Left ventricle myocardium superior (tissue), 1 donor: ENCODE results near the gene OR52M1. TPM values are rescaled to one million over a fixed set of nuclear protein-coding genes. Genes with fewer than 3 reads are reported as not detected.
"Not testable (repeated sequence)": the region's sequence is repeated elsewhere in the genome, so short reads cannot be mapped to it uniquely, and the experiment has no call there.

ENCODE experiments used
- ATAC-seq: fragments of 200-7000 bp; cut with Tn5 transposase; one replicate; pipeline ENCODE4 v1.9.1; 2020; ENCODE audit warnings: mild to moderate bottlenecking, moderate library complexity
- DNase-seq: peaks from one replicate; pipeline ENCODE4 v3.0.0-alpha.2; 2020
- intact Hi-C: fragments of 100-400 bp; cut with micrococcal nuclease; formaldehyde crosslinking; loops from one replicate; pipeline ENCODE4 v1.11.0; 2022
- long read RNA-seq: library from polyadenylated mRNA; unstranded; transcript quantifications from one replicate; pipeline ENCODE4 v2.0.0, GENCODE V29; 2021
- total RNA-seq: library from RNA; stranded (reverse); fragmentation: NEBNext Ultra II Directional; extraction: Animal tissue kit (Norgen Biotek cat#: 25700); gene quantifications from one replicate; pipeline ENCODE4 v1.2.1, GENCODE V29; 2021
- donor health status: DM: no; HTN: yes; CAD: no; lungs with severe emphysema.

Gene OR52M1
- not detected for total RNA-seq
- long read RNA-seq: 0 reads

DNA sequence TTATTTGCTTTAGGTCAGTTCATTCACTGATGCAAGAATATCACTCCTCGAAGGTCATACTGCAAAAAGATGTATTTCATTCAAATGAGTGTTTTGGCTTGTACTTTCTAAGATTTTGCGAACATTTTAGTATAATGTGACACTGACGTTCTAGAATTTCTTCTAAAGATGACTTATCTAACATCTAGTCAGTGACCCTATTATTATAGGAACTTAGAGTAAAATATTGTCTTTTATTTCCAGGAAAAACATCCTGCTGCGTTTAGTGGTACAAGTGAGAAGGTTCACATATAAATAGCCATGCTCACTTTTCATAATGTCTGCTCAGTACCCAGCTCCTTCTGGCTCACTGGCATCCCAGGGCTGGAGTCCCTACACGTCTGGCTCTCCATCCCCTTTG is at the start of gene OR52M1:
OR52M1 (plus strand) TSS at position 301 of the 400 bp plus-strand sequence; CDS start at position 301, 0 bp downstream.
- intact Hi-C loops: no loop called here
- ATAC-seq: no peak
- DNase-seq: no peak

DNA sequence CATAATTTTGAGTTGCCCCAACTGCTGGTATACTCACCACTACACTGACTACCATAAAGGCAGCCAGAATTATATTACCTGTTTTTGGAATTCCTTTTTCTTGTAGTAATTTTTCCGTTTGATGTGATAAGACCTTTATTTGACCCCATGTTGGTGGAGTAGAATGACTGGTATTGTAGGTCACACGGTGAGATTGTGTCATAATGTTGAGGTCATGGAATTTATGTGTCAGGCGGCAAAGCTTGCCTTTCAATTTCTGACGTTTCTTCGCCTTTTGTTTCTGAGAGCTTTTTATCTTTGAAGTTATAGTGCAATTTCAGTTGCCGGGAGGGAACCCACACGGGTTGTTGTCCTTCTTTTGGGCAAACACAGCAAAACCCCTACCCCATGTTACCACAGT is 49.5 kb upstream of the OR52M1 start:
- ATAC-seq: no peak
- intact Hi-C loops: no loop called here
- DNase-seq: no peak

DNA sequence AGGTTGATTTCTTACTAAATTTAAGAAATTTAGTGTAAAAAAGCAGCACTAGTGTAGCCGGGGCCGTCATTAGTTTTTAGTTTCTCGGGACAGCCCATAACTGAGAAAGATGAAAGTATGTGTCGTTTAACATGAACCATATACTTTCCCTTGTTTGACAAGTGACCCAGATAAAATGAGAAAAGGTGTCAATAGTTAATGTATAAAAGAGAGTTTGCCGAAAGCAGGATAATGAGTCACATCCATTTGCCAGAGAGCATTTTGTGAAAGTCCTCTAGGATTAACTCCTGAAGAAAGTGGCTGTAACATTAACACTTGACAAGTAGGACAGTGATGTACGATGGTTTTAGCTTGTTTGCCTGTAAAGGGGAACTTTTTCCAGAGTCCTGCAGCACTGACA is 49.0 kb upstream of the OR52M1 start:
- DNase-seq: no peak
- ATAC-seq: no peak
- intact Hi-C loops: no loop called here

DNA sequence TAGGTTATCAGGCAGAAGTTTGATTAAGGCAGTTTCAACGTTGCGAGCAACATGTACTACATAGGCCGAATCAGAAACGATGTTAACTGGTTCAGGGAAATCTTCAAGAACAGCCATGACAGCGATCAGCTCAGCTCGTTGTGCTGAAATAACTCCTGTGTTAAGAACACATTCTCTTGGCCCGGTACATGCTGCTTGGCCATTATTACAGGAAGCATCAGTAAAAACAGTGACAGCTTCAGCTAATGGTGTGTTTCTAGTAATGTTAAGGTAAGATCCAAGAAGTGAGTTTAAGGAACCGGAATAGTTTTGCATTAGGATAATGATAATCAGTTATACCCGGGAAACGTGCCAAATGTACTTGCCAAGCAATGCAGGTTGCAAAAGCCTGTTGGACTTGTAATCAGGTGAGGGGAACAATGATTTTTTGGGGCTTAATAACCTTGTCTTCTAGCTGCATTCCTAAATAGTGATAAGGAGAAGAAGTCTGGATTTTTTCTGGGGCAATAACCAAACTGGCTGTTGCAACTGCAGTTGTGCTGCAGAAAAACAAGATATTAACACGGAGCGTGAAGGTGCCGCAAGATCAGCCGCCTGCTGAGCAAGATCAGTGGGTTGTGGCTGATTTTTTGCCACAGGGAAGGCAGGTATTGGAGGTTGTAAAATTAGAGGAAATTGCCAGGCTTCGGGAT is 48.3 kb upstream of the OR52M1 start:
- DNase-seq: no peak
- no peak for ATAC-seq
- intact Hi-C loops: no loop called here

DNA sequence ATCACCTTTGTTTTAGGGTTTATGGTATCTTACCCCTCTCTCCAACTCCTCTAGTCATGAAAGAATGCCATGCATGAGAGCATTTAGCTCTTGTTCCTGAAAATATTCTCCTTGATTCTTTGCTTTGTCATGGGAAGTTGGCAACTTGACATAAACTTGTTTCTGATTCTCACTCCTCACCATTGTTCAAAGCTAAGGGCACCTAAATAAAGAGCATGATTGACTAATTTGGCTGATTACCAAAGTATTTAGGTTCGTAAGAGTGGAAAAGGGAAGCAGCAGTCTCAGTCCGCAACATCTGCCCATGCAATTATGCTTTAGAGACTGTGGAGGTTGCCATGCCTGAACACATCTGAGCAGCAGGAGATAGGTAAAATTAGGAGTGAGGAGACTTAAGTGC is 36.1 kb upstream of the OR52M1 start:
- ATAC-seq (no peak), DNase-seq (no peak)
- intact Hi-C loops: no loop called here

GRCh38 chr11:4511282-4512245 is 33.4 kb upstream of the OR52M1 start:
- DNase-seq (no peak), ATAC-seq (no peak)
- intact Hi-C loops: no loop called here

GRCh38 chr11:4514196-4514595 is 30.8 kb upstream of the OR52M1 start:
- intact Hi-C loops: no loop called here
- DNase-seq: no peak
- no peak for ATAC-seq

GRCh38 chr11:4522339-4522738 is 22.7 kb upstream of the OR52M1 start:
- DNase-seq: no peak
- no peak for ATAC-seq
- intact Hi-C loops: no loop called here

DNA sequence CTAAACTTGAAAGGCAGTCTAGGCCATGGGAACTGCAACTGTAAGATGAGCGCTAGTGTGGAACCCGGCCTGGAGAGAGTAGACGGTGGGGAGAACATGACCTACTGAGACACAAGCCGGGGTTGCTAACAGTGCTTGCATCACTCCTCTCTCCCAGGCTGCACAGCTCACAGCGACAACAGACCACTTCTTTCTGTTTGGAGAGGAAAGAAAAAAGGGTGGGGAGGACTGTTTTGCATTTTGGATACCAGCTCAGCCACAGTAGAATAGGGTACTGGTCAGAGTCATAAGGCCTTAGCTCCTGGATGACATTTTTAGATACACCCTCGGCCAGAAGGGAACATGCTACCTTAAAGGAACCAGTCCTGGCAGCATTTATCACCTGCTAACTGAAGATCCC is 22.2 kb upstream of the OR52M1 start:
- ATAC-seq: no peak
- intact Hi-C loops: no loop called here
- no peak for DNase-seq

- no peak for ATAC-seq
- intact Hi-C loops: no loop called here
- DNase-seq: no peak
Observed at GRCh38 chr11:4523666-4524065, 21.3 kb upstream of the OR52M1 start.

GRCh38 chr11:4527926-4528325 is 17.1 kb upstream of the OR52M1 start:
- ATAC-seq (no peak), DNase-seq (no peak)
- intact Hi-C loops: no loop called here

- intact Hi-C loops, ATAC-seq, DNase-seq: not testable (repeated sequence)
Observed at GRCh38 chr11:4531686-4532085, 13.3 kb upstream of the OR52M1 start.

DNA sequence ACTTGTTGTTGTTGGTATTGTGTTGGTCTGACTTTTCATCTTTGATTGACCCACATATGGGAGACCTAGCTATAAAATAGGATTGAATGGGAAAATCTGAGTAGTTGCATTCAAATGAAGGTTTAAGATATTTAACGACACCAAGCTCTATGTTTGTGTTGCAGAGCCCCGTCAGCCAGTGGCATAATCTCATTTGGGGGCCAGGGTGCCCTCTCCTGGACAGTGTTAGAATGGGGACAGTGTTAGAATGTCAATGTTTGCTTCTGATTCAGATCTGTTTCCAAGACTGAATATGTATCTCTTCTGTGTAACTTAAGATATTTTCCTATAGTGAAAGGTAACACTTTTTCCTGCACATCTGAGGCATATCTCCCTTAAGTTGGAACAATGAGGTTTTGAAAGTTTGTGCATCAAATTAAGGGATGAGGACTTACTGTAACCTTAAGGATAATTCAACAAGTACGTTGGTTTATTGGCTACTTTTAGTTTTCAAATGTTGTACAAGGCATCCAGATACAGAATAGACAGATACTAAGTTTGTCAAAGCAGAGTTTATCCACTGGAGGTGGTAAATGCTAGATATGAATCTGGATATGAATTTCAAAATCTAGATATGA is 5.3 kb upstream of the OR52M1 start:
- intact Hi-C loops: loop anchor here (5.0 kb wide), 1 partner anchor 352 kb away; no protein-coding TSS in a partner anchor
- DNase-seq: peak; percentile 63
- ATAC-seq: peak; percentile 75

DNA sequence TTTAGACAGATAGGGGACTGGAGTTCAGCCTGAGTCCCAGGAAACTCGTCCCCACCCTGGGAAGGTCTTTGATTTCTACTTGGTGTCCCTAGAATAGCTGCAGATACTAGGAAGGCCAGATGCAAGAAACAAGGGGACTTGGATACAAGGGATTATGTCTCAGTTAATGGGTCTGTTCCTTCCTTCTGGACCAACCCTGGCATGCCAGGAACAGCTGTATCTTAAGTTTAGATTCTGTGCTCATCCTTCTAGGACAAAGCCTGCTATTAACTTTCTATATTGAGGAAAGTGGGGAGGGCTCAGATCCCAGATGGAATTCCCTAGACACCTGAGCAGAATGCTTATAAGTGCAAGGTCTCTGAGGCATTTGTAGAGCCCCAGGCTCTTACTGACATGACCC is 3.9 kb upstream of the OR52M1 start:
- ATAC-seq: no peak
- intact Hi-C loops: no loop called here
- no peak for DNase-seq

- DNase-seq (no peak), ATAC-seq (no peak)
- intact Hi-C loops: no loop called here
Observed at GRCh38 chr11:4543561-4543960, 1.4 kb upstream of the OR52M1 start.

DNA sequence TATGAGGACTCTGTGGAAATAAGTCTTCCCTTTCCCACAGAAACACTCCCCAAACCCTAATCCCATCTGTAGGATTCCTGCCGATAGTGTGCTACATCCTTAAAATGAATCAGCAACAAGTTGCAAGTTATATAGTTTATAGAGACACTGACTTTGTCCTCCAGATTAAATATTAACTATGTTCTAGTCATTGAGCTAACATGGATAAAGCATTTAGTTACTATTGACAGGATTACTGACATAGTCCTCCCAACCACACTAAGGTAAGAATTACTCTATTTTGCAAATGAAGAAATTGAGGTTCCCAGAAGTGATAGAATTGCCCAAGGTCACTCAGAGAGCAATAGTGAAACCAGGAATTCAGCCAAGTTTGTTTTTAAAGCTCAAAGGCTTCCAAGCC is 1.9 kb downstream of the OR52M1 start:
- no peak for DNase-seq
- intact Hi-C loops: no loop called here
- ATAC-seq: no peak

GRCh38 chr11:4547416-4547815 is 2.4 kb downstream of the OR52M1 start:
- intact Hi-C loops: no loop called here
- DNase-seq (no peak), ATAC-seq (no peak)

DNA sequence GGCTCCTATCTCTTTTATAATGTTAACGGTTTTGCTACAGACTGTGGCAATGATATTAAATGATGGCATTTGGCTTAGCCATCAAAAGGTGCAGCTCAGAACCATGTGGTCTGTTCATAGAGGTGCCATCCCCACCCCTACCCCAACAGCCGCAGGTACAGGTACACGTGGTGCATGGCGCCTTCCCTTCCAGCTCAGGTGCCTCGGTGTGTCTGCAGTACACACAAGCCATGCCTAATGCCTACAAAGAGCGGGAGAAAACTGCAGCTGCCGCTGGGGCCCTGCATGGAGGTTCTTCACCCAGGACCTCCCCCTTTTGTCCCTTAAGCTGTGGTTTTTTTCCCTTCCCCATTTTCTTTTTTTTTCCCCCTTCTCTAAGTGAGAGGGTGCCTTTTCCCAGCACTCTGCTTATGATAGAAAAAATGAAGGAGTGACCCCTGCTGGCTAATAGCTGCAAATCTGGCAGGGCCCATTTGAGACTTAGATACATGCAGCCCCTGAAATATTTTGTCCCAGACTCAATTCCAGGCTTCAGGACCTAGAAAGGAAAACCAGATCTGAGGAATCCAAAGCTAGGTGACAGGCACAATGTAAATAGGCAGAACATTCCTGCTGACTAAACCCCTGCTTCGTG is 6.5 kb downstream of the OR52M1 start:
- intact Hi-C loops: no loop called here
- no peak for DNase-seq
- no peak for ATAC-seq
